GM18517 (cell line): ENCODE data around the gene CSH2.
"Not testable (repeated sequence)": the region's sequence is repeated elsewhere in the genome, so short reads cannot be mapped to it uniquely, and the experiment has no call there.

Experiments
- ATAC-seq: cut with Tn5 transposase; IDR thresholded peaks from one replicate; pipeline ENCODE4 v1.9.1; 2021; ENCODE audit warnings: mild to moderate bottlenecking, moderate library complexity; ENCODE audit not compliant: unreplicated experiment

CSH2 gene

DNA sequence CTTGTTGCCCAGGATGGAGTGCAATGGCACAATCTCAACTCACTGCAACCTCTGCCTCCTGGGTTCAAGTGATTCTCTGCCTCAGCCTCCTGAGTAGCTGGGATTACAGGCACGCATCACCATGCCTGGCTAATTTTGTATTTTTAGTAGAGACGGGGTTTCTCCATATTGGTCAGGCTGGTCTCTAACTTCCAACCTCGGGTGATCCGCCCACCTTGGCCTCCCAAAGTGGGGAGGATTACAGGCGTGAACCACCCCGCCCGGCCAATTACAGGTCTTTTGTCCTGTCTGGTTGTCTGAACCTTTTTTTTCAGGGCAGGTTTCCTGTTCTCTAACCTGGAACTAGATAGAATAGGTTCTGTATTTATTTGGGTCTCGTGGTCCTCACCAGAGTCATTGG, 17.1 kb downstream of the CSH2 start:
- ATAC-seq: not testable (repeated sequence)

- no peak for ATAC-seq
Observed at GRCh38 chr17:63855185-63855584, 18.3 kb downstream of the CSH2 start.

- no peak for ATAC-seq
Observed at GRCh38 chr17:63854709-63855108, 18.8 kb downstream of the CSH2 start.

GRCh38 chr17:63853260-63853659, 20.2 kb downstream of the CSH2 start:
- no peak for ATAC-seq

- no peak for ATAC-seq
Observed at GRCh38 chr17:63850401-63850800, 23.1 kb downstream of the CSH2 start.

DNA sequence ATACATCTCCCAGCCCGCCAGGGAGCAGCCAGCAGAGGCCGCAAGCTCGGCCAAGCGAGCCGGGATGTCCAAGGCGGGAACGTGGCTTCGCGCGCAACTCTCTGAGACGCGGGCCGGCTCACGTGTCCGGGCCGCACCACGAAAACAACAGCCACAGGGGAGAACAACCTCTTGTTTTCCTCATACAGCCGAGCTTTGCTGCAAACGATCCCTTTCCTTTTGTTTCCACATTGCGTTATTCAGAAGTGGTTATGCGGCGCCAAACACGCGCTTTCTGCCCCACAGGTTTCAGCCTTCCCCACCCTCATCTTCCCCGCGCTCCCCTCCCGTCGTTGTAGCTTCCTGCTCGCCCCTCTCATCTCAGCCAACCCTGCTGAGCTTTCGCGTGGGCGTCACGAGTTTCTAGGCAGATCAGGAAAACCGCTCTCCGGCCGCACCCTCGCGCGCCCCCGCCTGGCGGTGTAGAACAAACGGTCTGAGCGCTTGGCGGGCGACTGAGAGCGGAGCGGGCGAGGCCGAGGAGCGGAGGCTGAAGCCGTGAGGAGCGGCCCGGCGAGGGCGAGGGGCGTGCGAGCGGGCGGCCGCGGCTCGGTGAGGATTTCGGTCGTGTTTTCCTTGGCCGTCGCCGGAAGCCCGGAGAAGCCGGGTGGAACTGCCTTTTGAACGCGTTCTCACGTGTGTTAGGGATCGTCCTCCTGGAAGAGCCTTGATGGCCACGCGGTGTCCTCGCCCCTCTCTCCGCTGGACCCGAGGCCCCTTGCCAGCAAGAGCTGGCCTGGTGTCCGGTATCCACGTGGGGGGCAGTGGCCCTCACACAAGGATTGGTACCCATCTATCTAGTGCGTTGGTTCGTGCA, 24.4 kb downstream of the CSH2 start:
- peak; percentile 68 for ATAC-seq

GRCh38 chr17:63847525-63848249, 25.8 kb downstream of the CSH2 start:
- no peak for ATAC-seq

GRCh38 chr17:63845509-63845908, 28.0 kb downstream of the CSH2 start:
- ATAC-seq: no peak

DNA sequence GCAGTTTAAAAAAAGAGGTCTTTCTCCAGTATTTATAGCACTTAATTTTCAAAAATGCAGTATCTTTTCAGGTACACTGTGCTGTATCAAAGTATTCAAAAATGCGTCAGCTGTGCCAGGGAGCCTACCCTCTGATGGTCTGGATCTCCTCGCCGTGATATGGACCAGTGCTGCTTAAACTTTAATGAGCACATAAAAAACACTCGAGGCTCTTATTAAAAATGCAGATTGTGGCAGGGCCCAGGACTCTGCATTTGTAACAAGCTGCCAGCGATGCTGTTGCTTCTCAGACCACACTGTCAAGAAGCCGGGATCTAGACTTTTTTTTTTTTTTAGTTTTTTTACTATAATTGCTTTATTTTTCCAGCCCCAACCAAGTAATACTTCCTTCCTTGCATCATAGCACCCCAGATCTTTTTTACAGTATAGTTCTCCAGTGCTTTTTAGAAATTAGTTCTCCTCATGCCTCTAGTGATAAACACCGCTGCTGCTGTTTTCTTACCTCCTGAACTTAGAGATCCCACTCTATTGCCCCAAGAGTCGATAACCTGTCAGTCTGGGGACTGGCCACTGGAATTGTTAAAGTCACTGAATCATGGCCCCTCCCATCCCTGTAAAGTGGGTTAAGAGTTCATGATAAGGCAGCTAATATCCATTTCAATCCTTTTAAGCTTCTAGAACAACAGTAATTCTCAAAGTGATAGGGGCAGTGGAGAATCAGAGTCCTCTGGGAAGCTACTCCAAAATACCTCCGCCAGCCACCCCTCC, 29.4 kb downstream of the CSH2 start:
- ATAC-seq: no peak

GRCh38 chr17:63843387-63843888, 30.0 kb downstream of the CSH2 start:
- not testable (repeated sequence) for ATAC-seq

DNA sequence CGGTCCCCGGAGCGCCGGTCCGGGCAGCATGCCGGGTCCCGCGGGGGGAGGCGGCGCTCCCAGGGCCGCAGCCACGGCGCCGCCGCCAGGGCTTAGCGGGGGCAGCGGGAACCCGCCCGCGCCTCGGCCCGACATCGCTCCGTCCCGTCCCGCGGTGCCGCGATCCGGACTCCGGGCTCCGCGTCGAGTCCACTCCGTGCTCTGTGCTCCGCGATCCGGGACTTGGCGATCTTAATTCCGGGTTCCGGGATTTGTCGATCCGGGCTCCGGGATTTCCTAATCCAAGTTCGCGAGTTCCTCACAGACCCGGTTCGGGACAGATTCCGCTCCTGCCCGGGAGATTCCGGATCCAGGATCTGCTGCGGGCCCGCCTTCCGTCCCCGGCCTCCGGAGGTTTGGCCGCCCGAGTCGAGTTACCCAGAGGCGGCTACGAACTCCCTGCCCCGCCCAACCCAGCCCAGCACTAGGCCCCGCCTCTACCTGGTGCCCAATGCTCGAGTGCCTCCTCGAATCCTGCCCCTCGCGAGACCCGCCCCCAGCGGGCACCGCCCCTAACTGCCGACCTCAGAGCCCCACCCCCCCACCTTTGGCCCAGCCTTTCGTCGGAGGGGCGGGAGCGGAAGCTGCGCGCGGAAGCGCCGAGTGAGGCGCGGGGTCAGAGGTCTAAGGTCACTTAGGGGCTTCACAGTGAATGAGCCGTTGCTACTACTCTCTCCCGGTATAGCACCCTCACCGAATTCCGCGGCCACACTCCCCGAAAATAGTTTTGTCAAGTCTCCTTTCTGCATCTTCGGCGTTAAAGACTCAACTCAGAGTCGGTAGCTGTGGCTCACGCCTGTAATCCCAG, 30.7 kb downstream of the CSH2 start, which contains the start of gene SMARCD2:
Gene SMARCD2 (minus strand): TSS at position 146 of the 847 bp plus-strand sequence. CDS start 11 bp downstream, at position 135.
- ATAC-seq: peak; percentile 62

DNA sequence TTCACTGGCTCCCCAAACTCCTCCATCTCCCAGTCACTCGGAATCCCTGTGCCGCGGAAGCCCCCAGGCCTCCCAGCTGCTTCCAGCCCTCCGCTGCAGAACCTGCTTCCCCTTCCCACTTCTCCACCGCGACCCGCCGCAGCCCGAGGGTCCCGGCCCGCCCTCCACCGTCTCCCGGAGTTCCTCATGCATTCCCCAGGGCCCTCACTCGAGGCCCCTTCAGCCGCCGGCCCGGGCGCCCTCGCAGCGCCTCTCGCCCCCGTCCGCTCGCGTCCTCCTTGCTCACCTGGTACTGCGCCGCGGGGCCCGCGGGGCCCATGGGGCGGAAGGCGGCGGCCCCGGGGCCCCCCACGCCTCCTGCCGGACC, 31.3 kb downstream of the CSH2 start:
- peak; percentile 12 for ATAC-seq

- no peak for ATAC-seq
Observed at GRCh38 chr17:63841350-63842172, 31.9 kb downstream of the CSH2 start.

- no peak for ATAC-seq
Observed at GRCh38 chr17:63840591-63841349, 32.7 kb downstream of the CSH2 start.

- ATAC-seq: no peak
Observed at GRCh38 chr17:63838631-63839171, 34.8 kb downstream of the CSH2 start.

- ATAC-seq: no peak
Observed at GRCh38 chr17:63837962-63838600, 35.4 kb downstream of the CSH2 start.

DNA sequence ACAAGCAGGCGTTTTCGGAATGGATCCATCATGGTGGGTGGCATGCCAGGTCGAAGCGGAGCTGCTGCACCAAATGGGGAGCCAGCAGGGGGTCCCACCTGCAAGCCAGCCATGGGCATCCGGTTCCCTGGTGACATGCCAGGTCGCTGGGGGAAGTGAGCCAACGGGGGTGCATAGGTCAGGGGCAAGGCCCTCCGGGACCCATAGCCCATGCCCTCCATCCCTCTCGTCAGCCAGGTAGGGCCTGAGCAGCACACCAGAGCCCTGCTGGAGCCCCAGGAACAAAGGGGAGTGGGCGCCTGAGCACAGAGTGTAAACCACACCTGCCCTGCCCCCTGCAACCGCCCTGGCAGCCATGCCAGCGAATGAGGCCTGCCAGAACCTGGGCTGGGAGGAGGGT, 36.0 kb downstream of the CSH2 start:
- no peak for ATAC-seq

DNA sequence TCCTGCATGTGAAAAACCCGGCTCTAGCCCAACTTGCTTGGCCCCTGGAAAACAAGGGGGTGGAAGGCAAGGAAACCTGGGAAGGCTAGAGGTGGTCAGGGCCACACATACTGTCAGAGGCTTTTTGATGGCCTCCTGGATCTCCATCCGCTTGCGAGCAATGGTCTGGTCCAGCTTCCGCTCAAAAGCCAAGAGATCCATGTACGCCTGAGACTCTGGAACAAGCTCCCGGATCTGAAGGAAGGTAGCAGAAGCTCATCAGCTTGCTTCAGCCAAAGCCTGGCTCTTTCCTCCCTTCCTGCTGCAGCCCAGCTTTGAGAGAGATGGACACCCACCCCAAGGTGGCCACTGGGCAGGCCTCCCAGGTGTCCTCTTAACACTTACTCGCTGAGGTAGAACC, 36.7 kb downstream of the CSH2 start:
- ATAC-seq: no peak
